ENCODE measurements around the gene MRC2.

The MRC2 gene

DNA sequence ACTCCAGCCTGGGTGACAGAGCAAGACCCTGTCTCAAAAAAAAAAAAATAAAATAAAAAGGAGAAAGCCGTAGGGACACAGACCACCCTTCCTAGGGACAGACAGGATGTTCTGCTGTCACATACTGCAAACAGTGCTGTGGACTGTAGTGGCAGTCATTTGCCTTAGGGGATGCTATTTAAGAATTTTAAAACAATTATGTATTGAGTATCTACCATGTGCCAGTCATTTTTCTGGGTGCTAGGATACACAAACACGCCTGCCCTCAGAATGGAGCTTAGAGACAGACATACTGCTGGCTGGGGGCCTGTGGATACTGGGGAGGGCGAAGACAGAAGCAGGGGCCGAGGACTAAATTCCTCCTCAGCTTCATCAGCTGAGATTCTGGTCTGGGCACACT is 45.5 kb downstream of the MRC2 start:
- no peak overlapping the region for H3K27ac ChIP-seq
- H3K36me3 ChIP-seq (ENCODE audit: control insufficient read depth, insufficient read depth, low read length), result no peaks in the 10 kb centered on the region
- H2AFZ ChIP-seq, result no peak overlapping the region
- no peaks in the 10 kb centered on the region for H3K79me2 ChIP-seq
- peaks cover 6% of the 10 kb centered on the region for H3K4me1 ChIP-seq
- TF ChIP-seq, protein P1, sequence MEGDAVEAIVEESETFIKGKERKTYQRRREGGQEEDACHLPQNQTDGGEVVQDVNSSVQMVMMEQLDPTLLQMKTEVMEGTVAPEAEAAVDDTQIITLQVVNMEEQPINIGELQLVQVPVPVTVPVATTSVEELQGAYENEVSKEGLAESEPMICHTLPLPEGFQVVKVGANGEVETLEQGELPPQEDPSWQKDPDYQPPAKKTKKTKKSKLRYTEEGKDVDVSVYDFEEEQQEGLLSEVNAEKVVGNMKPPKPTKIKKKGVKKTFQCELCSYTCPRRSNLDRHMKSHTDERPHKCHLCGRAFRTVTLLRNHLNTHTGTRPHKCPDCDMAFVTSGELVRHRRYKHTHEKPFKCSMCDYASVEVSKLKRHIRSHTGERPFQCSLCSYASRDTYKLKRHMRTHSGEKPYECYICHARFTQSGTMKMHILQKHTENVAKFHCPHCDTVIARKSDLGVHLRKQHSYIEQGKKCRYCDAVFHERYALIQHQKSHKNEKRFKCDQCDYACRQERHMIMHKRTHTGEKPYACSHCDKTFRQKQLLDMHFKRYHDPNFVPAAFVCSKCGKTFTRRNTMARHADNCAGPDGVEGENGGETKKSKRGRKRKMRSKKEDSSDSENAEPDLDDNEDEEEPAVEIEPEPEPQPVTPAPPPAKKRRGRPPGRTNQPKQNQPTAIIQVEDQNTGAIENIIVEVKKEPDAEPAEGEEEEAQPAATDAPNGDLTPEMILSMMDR (IDR thresholded peaks at IDR 0.05), result no peak
- H3K4me2 ChIP-seq (ENCODE audit: low read length), result no peak overlapping the region
- H3K9me3 ChIP-seq (ENCODE audit: control insufficient read depth, low read length), result no peaks in the 10 kb centered on the region
- no peak overlapping the region for H3K4me3 ChIP-seq (ENCODE audit: low read depth, low read length)
- no peaks in the 10 kb centered on the region for H3K27me3 ChIP-seq (ENCODE audit: control insufficient read depth, insufficient read depth, low read length)
- H3K9ac ChIP-seq, result no peak overlapping the region

DNA sequence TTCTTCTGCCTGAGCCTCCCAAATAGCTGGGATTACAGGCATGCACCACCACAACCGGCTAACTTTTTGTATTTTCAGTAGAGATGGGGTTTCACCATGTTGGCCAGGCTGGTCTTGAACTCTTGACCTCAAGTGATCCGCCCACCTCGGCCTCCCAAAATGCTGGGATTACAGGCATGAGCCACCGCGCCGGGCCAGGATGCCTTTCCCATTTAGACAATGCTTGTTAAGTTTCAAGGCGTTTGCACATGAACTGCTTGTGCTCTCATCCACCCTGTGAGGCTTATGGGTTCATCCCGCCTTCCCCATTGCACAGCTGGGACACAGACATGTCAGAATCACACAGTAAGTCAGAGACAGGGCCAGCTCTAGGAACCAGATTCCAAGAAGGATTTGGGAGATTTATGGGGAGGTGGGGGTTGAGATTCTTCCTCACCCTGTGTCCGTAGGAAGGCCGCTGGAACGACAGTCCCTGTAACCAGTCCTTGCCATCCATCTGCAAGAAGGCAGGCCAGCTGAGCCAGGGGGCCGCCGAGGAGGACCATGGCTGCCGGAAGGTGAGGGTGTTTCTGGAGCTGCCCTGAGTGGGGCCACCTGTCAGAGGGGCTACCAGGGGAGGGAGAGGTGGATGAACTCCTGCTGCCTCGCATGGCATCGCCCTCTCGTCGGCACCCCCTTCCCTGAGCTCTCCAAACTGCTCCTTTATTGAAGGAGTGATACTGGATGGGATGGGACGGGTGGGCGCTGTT is 46.3 kb downstream of the MRC2 start:
- no peak overlapping the region for H3K9ac ChIP-seq
- no peak overlapping the region for H3K4me3 ChIP-seq (ENCODE audit: low read depth, low read length)
- H3K27ac ChIP-seq, result no peak overlapping the region
- no peaks in the 10 kb centered on the region for H3K27me3 ChIP-seq (ENCODE audit: control insufficient read depth, insufficient read depth, low read length)
- no peaks in the 10 kb centered on the region for H3K36me3 ChIP-seq (ENCODE audit: control insufficient read depth, insufficient read depth, low read length)
- H3K4me2 ChIP-seq (ENCODE audit: low read length), result no peak overlapping the region
- TF ChIP-seq, protein P1 (IDR thresholded peaks at IDR 0.05), result no peak
- no peak overlapping the region for H2AFZ ChIP-seq
- H3K9me3 ChIP-seq (ENCODE audit: control insufficient read depth, low read length), result no peaks in the 10 kb centered on the region
- no peaks in the 10 kb centered on the region for H3K79me2 ChIP-seq
- peaks cover 6% of the 10 kb centered on the region for H3K4me1 ChIP-seq

- H3K36me3 ChIP-seq (ENCODE audit: control insufficient read depth, insufficient read depth, low read length), result no peaks in the 10 kb centered on the region
These were observed 46.9 kb downstream of the MRC2 start for GRCh38 chr17:62674363-62674739.

GRCh38 chr17:62674841-62675240 is 47.4 kb downstream of the MRC2 start:
- Histone ChIP-seq H2AFZ (no peak overlapping the region), H3K9ac (no peak overlapping the region), H3K9me3 (ENCODE audit: control insufficient read depth, low read length) (no peaks in the 10 kb centered on the region), H3K4me3 (ENCODE audit: low read depth, low read length) (no peak overlapping the region), H3K79me2 (no peaks in the 10 kb centered on the region), H3K27me3 (ENCODE audit: control insufficient read depth, insufficient read depth, low read length) (no peaks in the 10 kb centered on the region), H3K36me3 (ENCODE audit: control insufficient read depth, insufficient read depth, low read length) (no peaks in the 10 kb centered on the region), H3K4me1 (peaks cover 6% of the 10 kb centered on the region), H3K27ac (no peak overlapping the region), H3K4me2 (ENCODE audit: low read length) (no peak overlapping the region)
- TF ChIP-seq, protein P1 (IDR thresholded peaks at IDR 0.05), result no peak

More at GRCh38 chr17:62674363-62674739, 46.9 kb downstream of the MRC2 start:
- Histone ChIP-seq H3K9ac (no peak overlapping the region), H3K27ac (no peak overlapping the region), H3K4me1 (peaks cover 6% of the 10 kb centered on the region), H3K9me3 (ENCODE audit: control insufficient read depth, low read length) (no peaks in the 10 kb centered on the region), H3K79me2 (no peaks in the 10 kb centered on the region), H3K27me3 (ENCODE audit: control insufficient read depth, insufficient read depth, low read length) (no peaks in the 10 kb centered on the region), H3K4me2 (ENCODE audit: low read length) (no peak overlapping the region), H2AFZ (no peak overlapping the region), H3K4me3 (ENCODE audit: low read depth, low read length) (no peak overlapping the region)
- TF ChIP-seq, protein P1 (IDR thresholded peaks at IDR 0.05), result no peak

- peaks cover 6% of the 10 kb centered on the region for H3K4me1 ChIP-seq
- H3K4me2 ChIP-seq (ENCODE audit: low read length), result no peak overlapping the region
- TF ChIP-seq, protein P1 (IDR thresholded peaks at IDR 0.05), result no peak
- no peak overlapping the region for H3K9ac ChIP-seq
- H3K36me3 ChIP-seq (ENCODE audit: control insufficient read depth, insufficient read depth, low read length), result no peaks in the 10 kb centered on the region
- no peak overlapping the region for H3K4me3 ChIP-seq (ENCODE audit: low read depth, low read length)
- H3K27me3 ChIP-seq (ENCODE audit: control insufficient read depth, insufficient read depth, low read length), result no peaks in the 10 kb centered on the region
- no peaks in the 10 kb centered on the region for H3K79me2 ChIP-seq
- no peak overlapping the region for H2AFZ ChIP-seq
- H3K27ac ChIP-seq, result no peak overlapping the region
- no peaks in the 10 kb centered on the region for H3K9me3 ChIP-seq (ENCODE audit: control insufficient read depth, low read length)
These were observed 47.8 kb downstream of the MRC2 start for GRCh38 chr17:62675260-62675659.
